Osteocyte (in vitro differentiated cells): ENCODE measurements around the gene CRYBG1. TPM values are rescaled to one million over a fixed set of nuclear protein-coding genes. Genes with fewer than 3 reads are reported as not detected.

Experiments used
- DNase-seq: peaks from one replicate; pipeline ENCODE4 v3.0.0; 2021; ENCODE audit warnings: mixed read lengths; ENCODE audit not compliant: unreplicated experiment; ENCODE audit errors: extremely low spot score
- H3K27ac Mint-ChIP-seq: one replicate; pipeline ENCODE4 v1.8.0; 2021; ENCODE audit warnings: mild to moderate bottlenecking, mixed read lengths; ENCODE audit not compliant: unreplicated experiment
- H3K27me3 Mint-ChIP-seq: one replicate; pipeline ENCODE4 v1.8.0; 2021; ENCODE audit warnings: mixed read lengths; ENCODE audit not compliant: unreplicated experiment
- H3K36me3 Mint-ChIP-seq: one replicate; pipeline ENCODE4 v1.8.0; 2021; ENCODE audit warnings: mixed read lengths; ENCODE audit not compliant: unreplicated experiment
- H3K4me1 Mint-ChIP-seq: one replicate; pipeline ENCODE4 v1.8.0; 2021; ENCODE audit warnings: mixed read lengths; ENCODE audit not compliant: unreplicated experiment
- H3K4me3 Mint-ChIP-seq: one replicate; pipeline ENCODE4 v1.8.0; 2021; ENCODE audit warnings: mild to moderate bottlenecking, moderate library complexity, mixed read lengths; ENCODE audit not compliant: unreplicated experiment
- H3K9me3 Mint-ChIP-seq: one replicate; pipeline ENCODE4 v1.8.0; 2021; ENCODE audit warnings: mixed read lengths; ENCODE audit not compliant: unreplicated experiment
- total RNA-seq: library from RNA; stranded (reverse); gene quantifications from 2 replicates; pipeline ENCODE4 v1.2.1, GENCODE V29; 2021
- TF ChIP-seq, protein P1 (sequence below): fragments of 200-600 bp; sonication (generic); IDR thresholded peaks from 2 replicates; pipeline ENCODE4 v1.5.0; 2021; ENCODE audit warnings: antibody characterized with exemption, mild to moderate bottlenecking, moderate library complexity

CRYBG1 gene
- total RNA-seq, 1 donor from 2014 or later = 2.4 TPM

DNA sequence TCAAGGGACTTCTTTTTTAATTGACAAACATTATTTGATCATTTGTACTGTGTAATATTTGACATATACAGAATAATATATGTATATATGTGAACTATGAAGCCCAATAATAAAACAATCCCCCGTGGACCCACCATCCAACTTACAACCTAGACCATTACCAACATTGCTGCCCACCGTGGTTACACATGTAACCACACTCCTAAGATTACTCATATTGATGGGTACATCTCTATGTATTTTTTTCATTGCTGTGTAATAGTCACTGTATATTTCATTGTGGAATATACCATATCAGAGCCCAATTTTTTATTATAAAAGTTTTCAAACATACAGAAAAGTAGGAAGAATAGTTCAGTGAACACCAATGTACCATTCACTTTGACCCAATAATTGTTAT is 174.5 kb downstream of the CRYBG1 start:
- no peak overlapping the region for H3K27ac Mint-ChIP-seq
- TF ChIP-seq, protein P1, sequence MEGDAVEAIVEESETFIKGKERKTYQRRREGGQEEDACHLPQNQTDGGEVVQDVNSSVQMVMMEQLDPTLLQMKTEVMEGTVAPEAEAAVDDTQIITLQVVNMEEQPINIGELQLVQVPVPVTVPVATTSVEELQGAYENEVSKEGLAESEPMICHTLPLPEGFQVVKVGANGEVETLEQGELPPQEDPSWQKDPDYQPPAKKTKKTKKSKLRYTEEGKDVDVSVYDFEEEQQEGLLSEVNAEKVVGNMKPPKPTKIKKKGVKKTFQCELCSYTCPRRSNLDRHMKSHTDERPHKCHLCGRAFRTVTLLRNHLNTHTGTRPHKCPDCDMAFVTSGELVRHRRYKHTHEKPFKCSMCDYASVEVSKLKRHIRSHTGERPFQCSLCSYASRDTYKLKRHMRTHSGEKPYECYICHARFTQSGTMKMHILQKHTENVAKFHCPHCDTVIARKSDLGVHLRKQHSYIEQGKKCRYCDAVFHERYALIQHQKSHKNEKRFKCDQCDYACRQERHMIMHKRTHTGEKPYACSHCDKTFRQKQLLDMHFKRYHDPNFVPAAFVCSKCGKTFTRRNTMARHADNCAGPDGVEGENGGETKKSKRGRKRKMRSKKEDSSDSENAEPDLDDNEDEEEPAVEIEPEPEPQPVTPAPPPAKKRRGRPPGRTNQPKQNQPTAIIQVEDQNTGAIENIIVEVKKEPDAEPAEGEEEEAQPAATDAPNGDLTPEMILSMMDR = no peak
- H3K27me3 Mint-ChIP-seq = no peaks in the 10 kb centered on the region
- DNase-seq = no peak
- H3K9me3 Mint-ChIP-seq = no peaks in the 10 kb centered on the region
- H3K4me1 Mint-ChIP-seq = peaks cover 14% of the 10 kb centered on the region
- H3K36me3 Mint-ChIP-seq = no peaks in the 10 kb centered on the region
- H3K4me3 Mint-ChIP-seq = no peak overlapping the region

DNA sequence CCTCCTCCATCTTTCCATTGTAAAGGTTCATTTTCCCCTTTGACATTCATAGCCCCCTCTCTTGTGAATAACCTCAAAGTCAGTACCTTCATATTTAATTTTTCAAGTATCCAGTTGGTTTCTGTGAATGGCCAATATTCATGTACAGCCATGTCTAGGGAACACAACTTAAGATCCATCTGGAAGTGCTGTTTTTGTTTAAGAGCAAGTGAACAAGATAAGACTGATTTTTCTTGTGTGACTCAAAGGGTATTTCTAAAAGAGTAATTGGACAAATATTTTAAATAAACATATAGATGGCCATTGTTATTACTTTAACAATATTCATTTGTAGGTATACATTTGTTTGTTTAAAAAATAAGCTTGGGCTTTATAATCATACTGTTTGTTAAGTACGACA is 175.8 kb downstream of the CRYBG1 start:
- H3K36me3 Mint-ChIP-seq = no peaks in the 10 kb centered on the region
- no peak for DNase-seq

DNA sequence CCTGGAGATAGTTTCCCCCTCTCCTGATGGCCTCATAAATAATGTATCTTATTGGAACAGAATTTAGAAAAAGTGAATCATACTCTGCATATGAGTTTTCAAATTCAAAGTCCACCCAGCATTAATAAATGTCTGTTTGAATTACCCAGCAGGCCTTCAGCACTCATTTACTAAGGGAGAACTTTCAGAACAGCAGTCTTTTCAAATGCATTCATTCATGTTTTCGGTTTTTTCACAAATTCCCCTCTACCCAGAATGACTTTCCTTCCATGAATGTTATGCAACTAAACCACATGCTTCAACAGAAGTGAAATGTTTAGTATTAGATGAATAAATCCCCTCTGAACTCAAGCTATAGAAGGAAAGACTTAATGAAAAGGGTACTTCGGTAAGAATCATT is 176.3 kb downstream of the CRYBG1 start:
- H3K36me3 Mint-ChIP-seq = no peaks in the 10 kb centered on the region
- no peaks in the 10 kb centered on the region for H3K27me3 Mint-ChIP-seq
- H3K4me3 Mint-ChIP-seq = no peak overlapping the region
- no peak overlapping the region for H3K27ac Mint-ChIP-seq
- TF ChIP-seq, protein P1 = no peak
- H3K9me3 Mint-ChIP-seq = no peaks in the 10 kb centered on the region
- DNase-seq = no peak
- H3K4me1 Mint-ChIP-seq = peaks cover 3% of the 10 kb centered on the region

More for the DNA sequence above, 175.8 kb downstream of the CRYBG1 start:
- Mint-ChIP-seq H3K4me1 (peaks cover 3% of the 10 kb centered on the region), H3K9me3 (no peaks in the 10 kb centered on the region), H3K27ac (no peak overlapping the region), H3K4me3 (no peak overlapping the region), H3K27me3 (no peaks in the 10 kb centered on the region)
- TF ChIP-seq, protein P1 = no peak

DNA sequence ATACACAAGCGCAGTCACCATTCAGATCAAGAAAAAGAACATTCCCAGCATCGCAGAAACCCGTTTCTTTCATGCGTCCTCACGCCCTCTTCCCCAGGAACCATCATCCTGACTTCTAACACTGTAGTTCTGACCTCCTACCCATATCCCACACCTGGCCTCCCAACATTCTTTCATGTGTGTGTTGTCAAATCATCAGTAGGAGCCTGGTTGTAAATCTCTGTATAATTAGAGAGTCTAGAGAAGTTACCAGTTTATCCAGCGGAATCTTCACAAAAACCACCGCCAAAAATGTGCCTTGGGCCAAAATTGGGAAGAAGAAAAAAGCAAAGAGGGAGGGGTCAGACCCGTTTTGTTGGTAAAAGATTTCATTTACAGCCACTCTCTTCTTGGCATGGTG is 177.1 kb downstream of the CRYBG1 start:
- Mint-ChIP-seq H3K4me1 (peaks cover 3% of the 10 kb centered on the region), H3K27ac (no peak overlapping the region), H3K27me3 (no peaks in the 10 kb centered on the region), H3K36me3 (no peaks in the 10 kb centered on the region), H3K4me3 (no peak overlapping the region), H3K9me3 (no peaks in the 10 kb centered on the region)
- TF ChIP-seq, protein P1 = no peak
- no peak for DNase-seq

DNA sequence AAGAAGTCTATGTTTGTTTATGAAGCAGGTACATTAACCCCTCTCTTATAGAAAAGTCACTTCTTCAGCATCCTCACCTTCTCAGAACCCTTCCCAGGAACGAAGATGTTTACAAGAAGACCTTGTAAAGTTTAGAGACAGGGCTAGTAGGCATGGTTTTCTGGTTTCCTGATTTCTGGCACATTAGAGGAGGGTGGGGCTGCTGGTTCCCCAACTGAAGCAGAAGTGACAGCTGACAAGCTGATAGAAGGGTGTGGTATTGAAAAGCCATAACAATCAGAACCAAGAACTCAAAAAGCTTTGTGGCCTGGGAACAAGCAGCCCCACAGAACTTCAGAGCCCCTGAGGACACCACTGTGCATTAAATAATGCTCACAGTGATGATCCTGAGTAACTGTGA is 177.6 kb downstream of the CRYBG1 start:
- TF ChIP-seq, protein P1 = no peak
- H3K4me1 Mint-ChIP-seq = peaks cover under 1% of the 10 kb centered on the region
- no peaks in the 10 kb centered on the region for H3K9me3 Mint-ChIP-seq
- DNase-seq = no peak
- no peak overlapping the region for H3K4me3 Mint-ChIP-seq
- H3K27me3 Mint-ChIP-seq = no peaks in the 10 kb centered on the region
- no peaks in the 10 kb centered on the region for H3K36me3 Mint-ChIP-seq
- no peak overlapping the region for H3K27ac Mint-ChIP-seq
